ENCODE results near the gene PLCG2. TPM values are rescaled to one million over a fixed set of nuclear protein-coding genes. Genes with fewer than 3 reads are reported as not detected.

PLCG2 gene
- total and polyA plus RNA-seq, 2 of the 8 experiments (the other 6 are each of a cell fraction or from before 2014, with no cell fraction given), result 6.1 to 6.9 TPM

DNA sequence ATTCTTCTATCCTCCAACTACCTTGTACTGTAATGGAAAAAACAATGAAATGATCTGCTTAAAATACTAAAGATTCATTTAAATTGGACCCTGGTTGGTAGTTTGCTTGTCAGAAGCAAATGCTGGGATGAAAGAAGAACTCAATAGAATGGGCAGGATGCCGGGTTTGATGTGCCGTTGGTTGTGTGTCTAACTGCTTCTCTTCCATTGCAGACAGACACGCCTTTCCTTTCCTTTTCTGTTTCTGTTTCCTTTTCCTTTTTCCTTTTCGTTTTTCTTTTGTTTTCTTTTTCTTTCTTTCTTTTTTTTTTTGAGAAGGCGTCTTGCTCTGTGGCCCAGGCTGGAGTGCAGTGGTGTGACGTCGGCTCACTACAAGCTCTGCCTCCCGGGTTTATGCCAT is 64.6 kb downstream of the PLCG2 start:
- ChIA-PET POLR2A (ENCODE audit: partially characterized antibody) (no interaction called here), CTCF (ENCODE audit: partially characterized antibody) (interaction anchor here (4.2 kb wide), 1 partner anchor 13 kb away, joined by 28 read pairs; no protein-coding TSS in a partner anchor)
- Histone ChIP-seq H4K91ac (replicated peaks; ENCODE audit: insufficient read length, low read length) (no peak overlapping the region), H3K4me2 (ENCODE audit: insufficient read depth in 1 of 2, low read depth in 2 of 2, low read length in 2 of 2) (no peak overlapping the region), H2BK5ac (ENCODE audit: low read depth, low read length) (no peak overlapping the region), H3K14ac (ENCODE audit: insufficient read length) (no peak overlapping the region), H2AK5ac (ENCODE audit: low read depth, low read length) (no peak overlapping the region), H3K4me1 (replicated peaks in 1 of 4; ENCODE audit: control insufficient read depth in 3 of 4, insufficient read depth in 4 of 4, low read length in 3 of 4) (peaks cover 0 to 5% (median under 1%) of the 10 kb centered on the region in 4 experiments; a peak in 4 of 7 replicates), H3K23ac (ENCODE audit: insufficient read length) (no peak overlapping the region), H4K20me1 (replicated peaks in 1 of 2; ENCODE audit: control insufficient read depth in 1 of 2, insufficient read depth in 2 of 2, low read length in 2 of 2) (no peaks in the 10 kb centered on the region), H3K27me3 (replicated peaks in 1 of 4; ENCODE audit: control insufficient read depth in 3 of 4, extremely low read depth in 1 of 4, insufficient read depth in 3 of 4, low read length in 3 of 4) (no peaks in the 10 kb centered on the region), H2BK12ac (ENCODE audit: low read depth, low read length) (no peak overlapping the region), H3K9me3 (ENCODE audit: insufficient read depth in 2 of 2, low read depth in 1 of 2, low read length in 1 of 2) (no peaks in the 10 kb centered on the region), H3K56ac (replicated peaks; ENCODE audit: insufficient read length, low read depth, low read length) (no peak overlapping the region), H3K36me3 (ENCODE audit: control insufficient read depth in 2 of 4, insufficient read depth in 4 of 4, low read length in 3 of 4) (no peaks in the 10 kb centered on the region), H2BK120ac (replicated peaks; ENCODE audit: low read depth, low read length) (no peak overlapping the region), H4K5ac (ENCODE audit: insufficient read length, low read depth, low read length) (no peak overlapping the region), H3K27ac (ENCODE audit: low read depth, low read length) (no peak overlapping the region), H2AFZ (ENCODE audit: low read length) (no peak overlapping the region), H3K79me2 (ENCODE audit: control insufficient read depth in 1 of 2, insufficient read depth in 2 of 2, low read length in 2 of 2) (no peaks in the 10 kb centered on the region), H2BK15ac (ENCODE audit: low read length) (no peak overlapping the region), H3K18ac (ENCODE audit: extremely low read depth, low read length) (no peak overlapping the region), H3K4ac (replicated peaks; ENCODE audit: insufficient read length, low read depth, low read length) (no peak overlapping the region), H3K79me1 (ENCODE audit: low read depth, low read length) (no peaks in the 10 kb centered on the region), H3K9ac (replicated peaks in 1 of 4; ENCODE audit: extremely low read depth in 1 of 4, low read depth in 3 of 4, low read length in 3 of 4) (no peak overlapping the region), H3K4me3 (ENCODE audit: extremely low read depth in 1 of 4, insufficient read depth in 2 of 4, low read depth in 3 of 4, low read length in 4 of 4) (no peak overlapping the region), H4K8ac (ENCODE audit: extremely low read depth, insufficient read depth, low read length) (no peak overlapping the region), H3K23me2 (ENCODE audit: low read depth, low read length) (no peaks in the 10 kb centered on the region), H2BK20ac (ENCODE audit: low read length) (no peak overlapping the region)
- TF ChIP-seq RAD21 (IDR thresholded peaks at IDR 0.05 in 1 of 2, conservative IDR thresholded peaks at IDR 0.05 in 1 of 2; ENCODE audit: low read depth in 2 of 2, low read length in 2 of 2), result no peak
- no peak for TF ChIP-seq SRF (IDR thresholded peaks at IDR 0.05; ENCODE audit: low read depth, low read length)
- no peak for TF ChIP-seq BCL11A (IDR thresholded peaks at IDR 0.05; ENCODE audit: low read depth in 2 of 2, low read length in 2 of 2)
- 98% methylated on average over 4 of the region's 8 CpGs; no CpG with 5 or more reads in 1 of the 2 experiments for WGBS, 2 experiments (ENCODE audit: extremely low coverage in 1 of 2, insufficient coverage in 1 of 2, insufficient read length in 1 of 2, insufficient replicate concordance in 2 of 2, low coverage in 1 of 2, low lambda C conversion rate in 2 of 2, missing lambda C conversion rate in 1 of 2)
- no peak for DNase-seq (ENCODE audit: low read depth in 1 of 2, low spot score in 2 of 2)
- FAIRE-seq, result no peak
